Activated CD4-positive, alpha-beta T cell treated with anti-CD3 and anti-CD28 coated beads, Interleukin-2, amount 50 U/mL, for 24 hours (primary cell): ENCODE results near the gene DARS2.
A peak's percentile ranks its signal among the peaks of the same experiment; 100 is the strongest.
"Not testable (repeated sequence)": the region's sequence is repeated elsewhere in the genome, so short reads cannot be mapped to it uniquely, and the experiment has no call there.

ENCODE experiments used
- DNase-seq, 2 donors: peaks; one replicate each; pipeline ENCODE4 v3.0.0-alpha.2; 2020; ENCODE audit warnings: low read depth in 1 of 2, low spot score in 1 of 2

DARS2 gene

GRCh38 chr1:173861731-173862145 lies 37.3 kb downstream of the DARS2 start:
- DNase-seq: no peak

DNA sequence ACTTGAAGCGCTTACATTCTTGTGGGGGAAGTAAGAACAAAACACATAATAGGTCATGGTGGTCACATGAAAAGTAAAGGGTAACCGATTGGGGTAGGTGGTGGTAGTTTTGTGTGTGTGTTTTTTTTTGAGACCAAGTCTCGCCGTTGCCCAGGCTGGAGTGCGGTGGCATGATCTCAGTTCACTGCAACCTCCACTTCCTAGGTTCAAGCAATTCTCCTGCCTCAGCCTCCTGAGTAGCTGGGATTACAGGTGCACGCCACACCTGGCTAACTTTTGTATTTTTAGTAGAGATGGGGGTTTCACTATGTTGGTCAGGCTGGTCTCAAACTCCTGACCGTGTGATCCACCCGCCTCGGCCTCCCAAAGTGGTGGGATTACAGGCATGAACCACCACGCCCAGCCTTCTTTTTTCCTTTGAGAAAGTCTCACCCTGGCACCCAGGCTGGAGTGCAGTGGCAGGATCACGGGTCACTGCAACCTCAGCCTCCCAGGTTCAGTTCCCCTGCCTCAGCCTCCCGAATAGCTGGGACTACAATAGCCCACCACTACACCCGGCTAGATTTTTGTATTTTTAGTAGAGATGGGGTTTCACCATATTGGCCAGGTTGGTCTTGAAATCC lies 37.8 kb downstream of the DARS2 start:
- DNase-seq: peak in 1 of 2 donors; percentile 50

DNA sequence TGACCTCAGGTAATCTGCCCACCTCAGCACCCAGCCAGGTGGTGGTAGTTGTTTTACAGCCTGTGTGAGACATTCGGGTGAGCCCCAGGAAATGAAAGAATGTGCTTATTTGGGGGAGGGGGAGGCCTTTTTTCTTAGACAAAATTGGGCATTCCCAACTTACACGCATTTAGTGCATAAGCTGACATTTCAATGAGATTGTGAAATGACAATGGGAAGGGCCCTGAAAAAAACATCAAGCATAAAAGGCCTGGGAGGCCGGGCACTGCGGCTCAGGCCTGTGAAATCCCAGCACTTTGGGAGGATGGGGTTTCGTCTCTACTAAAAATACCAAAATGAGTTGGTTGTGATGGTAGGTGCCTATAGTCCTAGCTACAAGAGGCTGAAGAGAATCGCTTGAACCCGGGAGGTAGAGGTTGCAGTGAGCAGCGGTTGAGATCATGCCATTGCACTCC lies 38.3 kb downstream of the DARS2 start:
- no peak for DNase-seq

DNA sequence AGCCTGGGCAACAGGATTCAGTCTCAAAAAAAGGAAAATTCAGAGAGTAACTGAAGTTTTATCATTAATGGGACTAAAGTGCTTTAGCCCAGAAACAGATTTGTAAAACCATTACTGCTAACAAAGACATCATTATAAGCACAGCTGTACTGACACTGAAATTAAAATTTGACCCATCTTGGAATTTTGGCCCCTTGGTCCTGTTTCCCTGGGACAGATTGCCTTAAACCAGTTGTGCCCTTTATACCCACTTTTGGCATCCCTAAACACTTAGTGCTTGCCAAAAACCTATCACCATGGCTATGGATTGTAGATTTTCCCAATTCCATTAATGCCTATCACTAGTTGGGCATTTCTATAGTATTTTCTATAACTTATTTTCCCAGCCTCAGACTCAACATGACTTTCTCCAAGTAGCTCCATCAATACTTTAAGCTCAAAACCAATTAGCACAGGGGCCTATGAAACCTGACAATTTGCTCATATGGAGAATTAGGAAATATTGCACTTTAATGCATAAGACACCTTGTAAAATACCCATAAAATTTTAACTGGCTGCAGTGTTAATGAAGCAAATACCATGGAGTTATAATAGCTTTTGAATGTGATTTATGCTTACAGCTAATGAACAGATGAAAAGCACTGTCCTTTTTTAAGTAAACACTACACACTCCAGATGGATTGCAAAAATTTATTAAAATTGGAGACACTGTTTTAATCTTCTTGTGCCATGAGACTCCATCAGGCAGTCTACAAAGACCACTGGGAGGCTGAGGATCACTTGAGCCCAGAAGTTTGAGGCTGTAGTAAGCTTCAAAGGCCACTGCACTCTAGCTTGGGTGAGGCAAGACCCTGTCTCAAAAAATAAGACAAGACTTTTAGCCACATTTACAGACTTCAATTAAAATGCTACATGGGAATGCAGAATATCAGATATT lies 39.0 kb downstream of the DARS2 start:
- no peak for DNase-seq

DNA sequence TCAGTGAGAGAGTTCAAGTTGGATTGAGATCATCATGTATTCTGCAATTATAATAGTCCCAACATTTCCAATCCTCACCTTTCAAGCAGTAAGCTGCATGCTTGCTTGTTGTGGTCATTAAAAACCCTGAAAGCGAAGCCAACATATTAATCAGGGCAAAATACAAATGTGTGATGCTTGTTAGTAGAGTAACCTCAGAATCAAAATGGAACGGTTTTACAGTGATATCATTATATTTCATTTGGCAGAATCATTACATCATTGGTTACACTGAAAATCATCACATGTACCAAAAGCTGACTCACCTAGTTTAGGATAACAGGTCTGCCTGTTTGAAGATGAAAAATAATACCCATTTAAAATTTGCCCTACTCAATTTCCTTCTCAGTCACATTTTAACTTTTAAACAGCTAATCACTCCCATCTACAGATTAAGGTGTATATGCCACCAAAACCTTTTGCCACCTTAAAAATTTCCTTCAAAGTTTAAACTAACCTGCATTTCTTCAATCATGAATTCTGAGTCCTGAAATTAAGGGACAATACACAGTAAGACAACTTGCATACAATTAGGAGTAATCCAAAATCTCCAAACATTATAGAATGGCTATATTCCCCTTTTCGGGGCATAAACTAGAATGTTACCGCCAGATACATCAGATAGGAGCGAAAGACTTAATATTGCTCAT lies 39.9 kb downstream of the DARS2 start:
- DNase-seq: no peak

DNA sequence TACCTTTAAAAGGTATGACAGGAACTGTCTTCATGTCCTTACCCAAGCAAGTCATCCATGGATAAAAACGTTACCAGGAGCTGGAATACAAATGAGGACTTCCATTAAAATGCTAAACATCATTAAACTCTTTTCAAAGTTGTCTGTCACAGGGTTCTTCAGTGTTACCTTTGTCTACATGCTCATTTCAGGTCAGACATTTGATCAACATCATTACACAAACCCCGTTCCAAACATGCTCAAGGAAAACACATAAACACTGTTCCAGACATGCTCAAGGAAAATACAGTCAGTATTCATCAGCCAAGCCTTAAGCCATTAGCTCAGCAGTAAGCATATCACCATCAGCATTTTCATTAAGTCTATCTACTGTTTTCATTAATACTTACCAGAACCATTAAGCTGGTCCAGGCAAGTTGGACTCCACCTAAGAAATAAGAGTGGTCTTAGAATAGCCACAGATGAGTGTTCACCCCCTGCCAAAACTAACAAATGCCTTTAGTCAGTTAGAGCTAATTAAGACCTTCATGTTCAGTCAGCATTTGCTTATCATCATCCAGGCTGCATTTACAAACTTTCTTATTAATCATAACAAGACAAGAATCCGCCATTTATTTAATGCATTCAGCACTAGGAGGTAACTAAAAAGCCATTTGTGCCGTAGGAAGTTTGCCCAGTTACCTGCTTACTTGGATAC lies 41.1 kb downstream of the DARS2 start:
- DNase-seq: no peak

GRCh38 chr1:173866413-173867115 lies 42.1 kb downstream of the DARS2 start:
- no peak for DNase-seq

GRCh38 chr1:173867141-173867752 lies 42.8 kb downstream of the DARS2 start:
- no peak for DNase-seq

- peak in 1 of 2 donors; percentile 100 for DNase-seq
Observed at GRCh38 chr1:173867753-173868265, 43.3 kb downstream of the DARS2 start, which contains the start of gene GAS5. Gene GAS5, minus strand, starts transcription at chr1:173867989.

GRCh38 chr1:173868266-173869020 lies 44.0 kb downstream of the DARS2 start, which contains the start of gene ZBTB37:
Gene ZBTB37, plus strand, starts transcription at chr1:173868380. Its CDS starts 1,846 bp downstream, at chr1:173870226.
- DNase-seq: peak; percentile 91 to 94

GRCh38 chr1:173869021-173869359 lies 44.5 kb downstream of the DARS2 start:
- DNase-seq: no peak

- DNase-seq: no peak
Observed at GRCh38 chr1:173870252-173871075, 46.0 kb downstream of the DARS2 start.

DNA sequence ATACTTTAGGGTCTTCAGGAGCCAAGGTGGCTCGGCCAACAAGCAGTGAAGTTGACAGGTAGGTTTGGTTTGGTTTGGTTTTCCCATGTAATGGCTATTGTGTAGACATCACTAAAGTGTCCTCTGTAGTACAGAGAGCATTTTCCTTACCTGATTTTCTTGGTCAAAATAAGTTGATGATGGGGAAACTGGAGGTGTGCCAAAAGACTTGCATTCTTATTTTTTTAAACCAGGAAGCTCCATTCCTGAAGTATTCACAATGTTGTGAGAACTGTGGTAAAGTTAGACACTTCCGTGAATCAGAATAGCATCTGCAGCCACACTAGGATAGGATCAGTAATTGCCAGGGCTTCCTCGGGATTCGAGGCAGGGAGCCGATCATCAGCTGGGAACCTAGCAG lies 46.6 kb downstream of the DARS2 start:
- DNase-seq: no peak

GRCh38 chr1:173871500-173871899 lies 47.0 kb downstream of the DARS2 start:
- DNase-seq: no peak

DNA sequence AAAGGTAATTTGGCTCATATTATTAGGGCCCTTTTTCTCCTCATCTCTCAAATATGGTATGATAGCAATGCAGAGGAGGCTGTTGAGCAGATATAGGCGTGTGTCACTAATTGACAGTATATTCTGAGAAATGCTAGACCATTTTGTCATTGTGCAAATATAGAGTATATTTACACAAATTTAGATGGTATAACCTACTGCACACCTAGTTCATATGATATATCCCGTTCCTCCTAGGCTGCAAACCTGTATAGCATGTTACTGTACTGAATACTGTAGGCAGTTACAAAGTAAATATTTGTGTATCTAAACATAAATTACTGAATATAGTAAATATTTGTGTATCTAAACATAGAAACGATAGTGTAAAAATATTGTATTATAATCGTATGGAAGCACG lies 52.3 kb downstream of the DARS2 start:
- DNase-seq: no peak

- no peak for DNase-seq
Observed at GRCh38 chr1:173878251-173878650, 53.8 kb downstream of the DARS2 start.

GRCh38 chr1:173881117-173881516 lies 56.6 kb downstream of the DARS2 start:
- not testable (repeated sequence) for DNase-seq

DNA sequence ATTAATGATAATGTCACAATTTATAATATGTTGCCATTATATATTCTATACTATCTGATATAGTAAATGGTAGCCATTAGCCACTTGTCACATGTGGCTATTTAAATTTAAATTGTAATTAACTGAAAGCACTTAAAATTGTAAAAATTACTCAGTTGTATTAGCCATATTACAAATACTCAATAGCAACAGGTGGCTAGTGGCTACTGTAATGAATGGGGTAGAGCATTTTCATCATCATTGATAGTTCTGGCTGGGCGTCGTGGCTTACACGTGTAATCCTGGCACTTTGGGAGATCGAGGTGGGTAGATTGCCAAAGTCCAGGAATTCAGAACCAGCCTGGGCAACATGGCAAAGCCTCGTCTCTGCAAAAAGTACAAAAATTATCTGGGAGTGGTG lies 60.2 kb downstream of the DARS2 start:
- no peak for DNase-seq
